Esophagus muscularis mucosa (tissue), 4 donors: Measurements from ENCODE around the gene CCDC112.

Source experiments
- EP300 ChIP-seq: sonication (generic); formaldehyde crosslinking; IDR thresholded peaks from one replicate; pipeline ENCODE4 v1.6.1; 2017; ENCODE audit warnings: antibody characterized with exemption
- POLR2AphosphoS5 ChIP-seq, 2 donors: sonication (generic); formaldehyde crosslinking; IDR thresholded peaks; one replicate each; pipeline ENCODE4 v1.6.1; 2017; ENCODE audit warnings: antibody characterized with exemption in 2 of 2
- TF ChIP-seq, protein P1 (sequence below), 3 experiments: fragments of 200-600 bp in 2 of 3; fragments of 450-650 bp in 1 of 3; sonication (generic) in 2 of 3; IDR thresholded peaks; one replicate each; pipeline ENCODE4 v1.5.1; 2017 to 2019; ENCODE audit warnings: antibody characterized with exemption in 3 of 3, mild to moderate bottlenecking in 2 of 3, moderate library complexity in 1 of 3

GRCh38 chr5:115309751-115310370 is 13.4 kb upstream of the CCDC112 start:
- TF ChIP-seq, protein P1, sequence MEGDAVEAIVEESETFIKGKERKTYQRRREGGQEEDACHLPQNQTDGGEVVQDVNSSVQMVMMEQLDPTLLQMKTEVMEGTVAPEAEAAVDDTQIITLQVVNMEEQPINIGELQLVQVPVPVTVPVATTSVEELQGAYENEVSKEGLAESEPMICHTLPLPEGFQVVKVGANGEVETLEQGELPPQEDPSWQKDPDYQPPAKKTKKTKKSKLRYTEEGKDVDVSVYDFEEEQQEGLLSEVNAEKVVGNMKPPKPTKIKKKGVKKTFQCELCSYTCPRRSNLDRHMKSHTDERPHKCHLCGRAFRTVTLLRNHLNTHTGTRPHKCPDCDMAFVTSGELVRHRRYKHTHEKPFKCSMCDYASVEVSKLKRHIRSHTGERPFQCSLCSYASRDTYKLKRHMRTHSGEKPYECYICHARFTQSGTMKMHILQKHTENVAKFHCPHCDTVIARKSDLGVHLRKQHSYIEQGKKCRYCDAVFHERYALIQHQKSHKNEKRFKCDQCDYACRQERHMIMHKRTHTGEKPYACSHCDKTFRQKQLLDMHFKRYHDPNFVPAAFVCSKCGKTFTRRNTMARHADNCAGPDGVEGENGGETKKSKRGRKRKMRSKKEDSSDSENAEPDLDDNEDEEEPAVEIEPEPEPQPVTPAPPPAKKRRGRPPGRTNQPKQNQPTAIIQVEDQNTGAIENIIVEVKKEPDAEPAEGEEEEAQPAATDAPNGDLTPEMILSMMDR (IDR thresholded peaks at IDR 0.05), result peak; percentile 72 to 75 (median 74)
- TF ChIP-seq EP300 (no peak), POLR2AphosphoS5 (IDR thresholded peaks at IDR 0.05) (no peak)
